IgD-negative memory B cell (primary cell): ENCODE results near the gene KLF7. TPM values are rescaled to one million over a fixed set of nuclear protein-coding genes. Genes with fewer than 3 reads are reported as not detected.

ENCODE experiments used
- H3K27ac Mint-ChIP-seq, 3 donors: one replicate each; pipeline ENCODE4 v1.8.0; 2020 to 2022; ENCODE audit warnings: mild to moderate bottlenecking in 3 of 3, mixed read lengths in 3 of 3, moderate library complexity in 1 of 3
- H3K27me3 Mint-ChIP-seq: one replicate; pipeline ENCODE4 v1.8.0; 2021; ENCODE audit warnings: mixed read lengths
- H3K36me3 Mint-ChIP-seq: one replicate; pipeline ENCODE4 v1.8.0; 2020; ENCODE audit warnings: mild to moderate bottlenecking, mixed read lengths
- H3K4me1 Mint-ChIP-seq, 3 donors: one replicate each; pipeline ENCODE4 v1.8.0; 2020 to 2022; ENCODE audit warnings: mixed read lengths in 3 of 3, mild to moderate bottlenecking in 1 of 3
- H3K4me3 Mint-ChIP-seq, 4 donors: one replicate each; pipeline ENCODE4 v1.8.0; 2020 to 2022; ENCODE audit warnings: mild to moderate bottlenecking in 4 of 4, mixed read lengths in 4 of 4, moderate library complexity in 3 of 4
- H3K9me3 Mint-ChIP-seq, 3 donors: one replicate each; pipeline ENCODE4 v1.8.0; 2020 to 2021; ENCODE audit warnings: mixed read lengths in 3 of 3, mild to moderate bottlenecking in 1 of 3
- polyA plus RNA-seq: library from polyadenylated mRNA; unstranded; fragments of 300-500 nt; fragmentation: Illumina TruSeq; gene quantifications from one replicate; pipeline ENCODE4 v1.2.3, GENCODE V29; 2021

The KLF7 gene
- polyA plus RNA-seq, 1 donor from 2014 or later, result 17.9 TPM

DNA sequence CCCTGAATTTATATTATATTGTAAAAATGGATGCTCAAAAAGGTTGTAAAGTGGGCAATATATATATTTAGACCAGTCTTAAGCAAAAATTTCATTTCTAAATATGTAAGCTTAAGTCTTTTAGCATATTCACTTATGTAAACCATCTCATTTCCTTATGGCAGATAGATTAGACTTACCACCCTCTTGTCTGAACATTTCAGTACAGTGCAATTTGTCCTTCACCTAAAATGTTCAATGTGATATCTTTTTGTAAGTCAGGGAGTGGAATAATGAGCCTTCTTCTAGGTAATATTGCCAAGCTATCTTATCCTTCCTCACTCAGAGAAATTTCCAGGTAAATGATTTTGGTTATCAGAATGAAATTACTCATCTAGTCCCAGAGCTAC, 92.3 kb downstream of the KLF7 start:
- Mint-ChIP-seq H3K36me3 (peaks cover 5% of the 10 kb centered on the region), H3K27ac (peak overlapping the region in 1 of 3 donors; percentile 48), H3K9me3 (no peaks in the 10 kb centered on the region), H3K4me3 (no peak overlapping the region), H3K4me1 (peaks cover 23 to 30% (median 29%) of the 10 kb centered on the region in 3 donors), H3K27me3 (peaks cover 19% of the 10 kb centered on the region)

DNA sequence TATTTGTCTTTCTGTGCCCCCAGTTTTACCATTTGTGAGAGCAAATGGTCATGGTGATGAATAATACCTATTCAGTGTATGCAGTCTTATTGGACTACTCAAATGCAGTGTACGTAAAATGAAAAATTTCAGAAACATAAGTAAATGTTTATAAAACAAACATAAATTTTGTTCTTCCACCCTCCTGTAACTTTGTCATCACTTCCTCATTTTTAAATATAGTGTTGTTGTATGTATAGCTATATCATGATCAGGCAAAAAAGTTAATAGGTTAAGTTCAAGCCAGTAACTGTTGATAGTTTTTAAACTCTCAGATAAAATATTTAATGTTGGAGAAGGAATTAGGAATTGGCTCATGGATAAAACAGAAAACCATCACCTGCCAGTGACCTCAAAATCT, 93.2 kb downstream of the KLF7 start:
- Mint-ChIP-seq H3K27me3 (peaks cover 20% of the 10 kb centered on the region), H3K4me3 (peak overlapping the region in 1 of 4 donors; percentile 23), H3K27ac (peak overlapping the region in 2 of 3 donors; percentile 6 to 14), H3K9me3 (no peaks in the 10 kb centered on the region), H3K36me3 (peaks cover 5% of the 10 kb centered on the region), H3K4me1 (peaks cover 23 to 30% (median 29%) of the 10 kb centered on the region in 3 donors)

DNA sequence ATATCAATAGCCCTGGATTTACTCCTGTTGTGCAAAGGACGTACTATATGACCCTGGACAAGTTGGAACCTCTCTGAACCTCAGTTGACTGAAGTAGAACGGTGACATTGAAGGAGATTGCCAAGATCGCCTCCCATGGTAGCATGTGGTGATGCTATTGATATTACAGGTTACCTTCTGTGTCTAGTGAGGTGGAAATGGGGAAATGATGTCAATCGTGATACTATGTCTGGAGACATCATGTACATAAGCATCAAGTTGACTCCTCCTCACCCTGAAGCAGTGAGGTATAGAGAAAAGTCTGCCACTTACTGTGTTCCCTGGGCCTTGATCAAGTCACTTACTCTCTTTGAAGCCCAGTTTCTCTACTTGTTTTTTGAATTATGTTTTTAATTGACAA, 93.9 kb downstream of the KLF7 start:
- Mint-ChIP-seq H3K4me3 (no peak overlapping the region), H3K4me1 (peaks cover 23 to 30% (median 29%) of the 10 kb centered on the region in 3 donors), H3K9me3 (no peaks in the 10 kb centered on the region), H3K36me3 (peaks cover 1% of the 10 kb centered on the region), H3K27ac (no peak overlapping the region), H3K27me3 (peaks cover 21% of the 10 kb centered on the region)

DNA sequence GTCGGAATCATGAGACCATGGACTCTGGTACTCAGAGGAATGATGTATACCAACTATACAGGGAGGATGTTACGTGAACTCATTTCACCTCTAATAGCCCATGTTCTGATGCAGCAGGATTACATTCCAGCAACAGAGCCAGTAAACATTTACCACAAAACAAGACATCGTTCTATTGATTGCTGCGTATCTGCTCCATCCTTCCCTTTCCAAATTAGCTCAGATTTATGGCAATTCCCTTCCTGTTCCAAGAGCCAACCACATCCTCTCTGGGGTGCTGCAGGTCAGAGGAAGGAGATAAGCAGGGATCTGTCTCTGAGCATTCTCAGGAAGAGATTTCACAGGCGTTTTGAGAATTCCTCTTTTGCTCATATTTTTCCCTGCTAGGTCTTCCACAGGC, 98.3 kb downstream of the KLF7 start:
- no peak overlapping the region for H3K4me3 Mint-ChIP-seq
- no peaks in the 10 kb centered on the region for H3K9me3 Mint-ChIP-seq
- peaks cover 3 to 9% (median 7%) of the 10 kb centered on the region in 3 donors for H3K4me1 Mint-ChIP-seq
- H3K27ac Mint-ChIP-seq, result no peak overlapping the region
- H3K27me3 Mint-ChIP-seq, result peaks cover 8% of the 10 kb centered on the region
- no peaks in the 10 kb centered on the region for H3K36me3 Mint-ChIP-seq

DNA sequence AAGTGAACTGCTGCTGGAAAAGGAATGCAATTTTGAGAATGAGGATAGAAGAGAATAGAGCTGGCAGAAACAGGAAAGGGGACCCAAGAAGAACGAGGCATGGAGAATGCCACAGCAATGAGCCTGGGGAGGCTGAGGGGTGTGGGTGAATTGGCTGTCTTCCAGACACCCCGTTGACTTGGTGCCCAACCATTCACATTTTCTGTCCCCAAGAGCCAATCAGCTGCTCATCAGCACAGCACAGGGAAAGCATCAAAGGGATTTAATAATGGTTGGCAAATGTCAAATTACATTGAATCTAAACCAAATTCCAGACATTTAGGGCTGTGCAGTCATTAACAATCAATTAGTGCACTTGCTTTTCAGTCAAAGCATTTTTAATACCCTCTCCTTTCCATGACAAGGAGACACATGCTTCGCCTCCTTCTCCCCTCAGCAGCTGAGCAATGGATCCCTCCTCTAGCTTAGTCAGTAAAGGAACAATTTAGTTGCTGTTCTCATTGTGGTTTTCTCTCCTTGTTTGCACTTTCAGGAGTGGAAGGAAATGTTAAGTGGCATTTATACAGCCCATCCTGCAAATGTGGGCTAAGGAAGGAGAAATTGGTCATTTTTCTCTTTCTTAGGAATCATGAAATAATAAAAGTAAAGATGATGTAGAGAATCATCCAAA, 98.8 kb downstream of the KLF7 start:
- Mint-ChIP-seq H3K27me3 (peaks cover 8% of the 10 kb centered on the region), H3K36me3 (no peaks in the 10 kb centered on the region), H3K4me3 (no peak overlapping the region), H3K4me1 (peaks cover 0 to 6% (median 3%) of the 10 kb centered on the region in 3 donors), H3K27ac (no peak overlapping the region), H3K9me3 (no peaks in the 10 kb centered on the region)

DNA sequence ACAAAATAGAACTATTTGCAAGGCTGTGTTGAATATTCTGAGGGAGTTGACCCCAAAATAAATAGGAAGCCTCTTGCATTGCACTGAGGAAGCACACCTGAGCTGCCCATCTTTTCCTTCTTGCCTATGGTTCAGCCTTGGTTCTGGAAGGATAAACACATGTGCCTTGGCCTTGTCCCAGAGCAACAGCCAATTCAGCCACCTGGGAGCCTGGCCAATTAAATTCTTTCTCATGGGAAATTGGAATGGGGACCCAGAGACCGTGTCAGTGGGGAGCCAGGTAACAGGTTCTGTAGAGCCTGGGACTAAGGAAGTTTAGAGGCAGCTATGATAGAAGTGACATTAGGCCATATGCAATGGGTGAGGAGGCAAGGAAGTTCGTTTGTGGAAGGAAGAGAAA, 99.6 kb downstream of the KLF7 start:
- peaks cover 0 to 3% (median 2%) of the 10 kb centered on the region in 3 donors for H3K4me1 Mint-ChIP-seq
- peaks cover 8% of the 10 kb centered on the region for H3K27me3 Mint-ChIP-seq
- no peak overlapping the region for H3K4me3 Mint-ChIP-seq
- H3K9me3 Mint-ChIP-seq, result no peaks in the 10 kb centered on the region
- H3K36me3 Mint-ChIP-seq, result no peaks in the 10 kb centered on the region
- H3K27ac Mint-ChIP-seq, result no peak overlapping the region

DNA sequence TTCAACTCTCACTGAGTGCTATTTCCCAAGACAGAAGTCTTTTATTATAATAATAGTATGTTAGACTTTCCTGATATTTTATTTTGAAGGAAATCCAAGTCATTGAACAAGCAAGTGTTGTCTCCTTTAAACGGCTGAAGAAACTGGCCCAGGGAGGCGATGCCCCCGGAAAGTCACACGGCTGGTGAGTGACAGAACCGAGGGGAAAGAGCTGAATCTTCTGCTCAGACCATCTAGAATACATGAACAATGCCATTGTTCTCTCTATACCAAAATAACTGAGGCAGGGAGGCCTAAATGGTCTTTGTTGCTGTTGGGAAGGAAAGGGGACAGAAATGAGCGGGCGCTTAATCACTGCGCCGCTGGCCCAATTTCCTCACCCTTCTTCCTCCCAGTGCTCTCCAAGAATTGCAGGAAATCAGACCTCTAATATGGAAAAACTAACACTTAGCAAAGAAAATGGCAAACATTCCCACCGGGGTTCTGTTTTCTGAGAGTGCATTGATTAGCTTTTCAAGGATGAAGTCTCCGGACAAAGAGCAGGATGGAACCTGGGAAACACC, 101.5 kb downstream of the KLF7 start:
- no peaks in the 10 kb centered on the region for H3K4me1 Mint-ChIP-seq
- peak overlapping the region in 1 of 4 donors; percentile 17 for H3K4me3 Mint-ChIP-seq
- H3K9me3 Mint-ChIP-seq, result no peaks in the 10 kb centered on the region
- H3K36me3 Mint-ChIP-seq, result no peaks in the 10 kb centered on the region
- no peak overlapping the region for H3K27ac Mint-ChIP-seq
- peaks cover 6% of the 10 kb centered on the region for H3K27me3 Mint-ChIP-seq

DNA sequence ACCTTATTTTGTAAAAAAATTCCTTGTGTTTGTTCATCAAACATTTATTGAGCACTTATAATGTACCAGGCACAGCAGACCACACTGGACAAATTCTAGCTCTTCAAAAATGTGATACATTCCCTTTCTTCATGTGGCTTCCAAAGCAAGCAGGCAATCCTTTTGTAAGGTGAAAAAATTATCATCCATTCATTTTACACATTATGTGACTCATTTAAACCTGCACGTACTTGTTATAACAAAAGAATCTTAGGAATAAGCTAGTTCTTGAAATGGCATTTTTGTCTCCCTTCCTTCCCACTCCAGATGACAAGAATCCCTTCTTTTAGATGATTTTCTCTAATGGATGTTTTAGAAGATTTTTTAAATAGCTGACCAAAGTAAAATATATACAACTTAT, 104.6 kb downstream of the KLF7 start:
- Mint-ChIP-seq H3K9me3 (peaks cover 0 to 2% (median 0%) of the 10 kb centered on the region in 3 donors), H3K4me1 (no peaks in the 10 kb centered on the region), H3K27ac (no peak overlapping the region), H3K36me3 (no peaks in the 10 kb centered on the region), H3K4me3 (no peak overlapping the region), H3K27me3 (peaks cover 3% of the 10 kb centered on the region)

DNA sequence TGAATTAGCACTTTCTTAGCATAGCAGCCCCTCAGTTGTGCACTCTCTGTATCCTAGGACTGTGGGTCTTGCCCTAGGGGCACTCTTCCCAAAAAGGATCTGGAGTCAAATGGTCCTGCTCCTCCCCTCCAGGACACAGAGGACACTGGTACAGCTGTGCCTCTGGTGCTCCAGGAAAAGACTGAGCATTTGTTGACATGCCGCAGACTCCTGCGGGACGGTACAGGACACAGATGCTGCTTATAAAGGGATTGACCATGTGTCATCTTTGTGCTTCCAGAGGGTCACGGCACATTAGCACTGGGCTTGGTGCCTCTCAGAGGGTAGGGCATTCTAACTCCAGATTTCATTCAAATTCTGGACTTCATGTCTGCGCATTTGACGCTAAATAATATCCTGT, 110.5 kb downstream of the KLF7 start:
- H3K36me3 Mint-ChIP-seq, result peaks cover 2% of the 10 kb centered on the region
- H3K4me3 Mint-ChIP-seq, result no peak overlapping the region
- H3K4me1 Mint-ChIP-seq, result no peaks in the 10 kb centered on the region
- no peaks in the 10 kb centered on the region for H3K27me3 Mint-ChIP-seq
- peaks cover 0 to 2% (median 2%) of the 10 kb centered on the region in 3 donors for H3K9me3 Mint-ChIP-seq
- no peak overlapping the region for H3K27ac Mint-ChIP-seq

DNA sequence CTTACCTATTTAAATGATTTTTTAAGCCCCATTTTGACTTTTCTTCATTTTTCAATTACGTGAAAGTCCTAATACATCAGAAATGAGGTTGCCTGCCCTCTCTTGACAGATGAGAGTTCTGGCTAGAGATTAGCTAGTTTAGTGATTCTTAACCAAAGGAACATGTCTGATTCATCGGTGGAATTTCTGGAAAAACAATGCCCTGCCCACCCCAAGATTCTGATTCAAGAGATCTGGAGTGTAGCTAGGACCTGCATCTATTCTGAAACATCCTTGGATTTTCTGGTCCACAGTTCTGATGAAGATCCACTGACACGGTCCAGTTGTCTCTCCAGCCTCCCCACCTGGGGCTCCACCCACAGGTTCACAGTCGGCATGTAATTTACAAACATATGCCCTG, 111.2 kb downstream of the KLF7 start:
- no peaks in the 10 kb centered on the region for H3K27me3 Mint-ChIP-seq
- no peak overlapping the region for H3K27ac Mint-ChIP-seq

DNA sequence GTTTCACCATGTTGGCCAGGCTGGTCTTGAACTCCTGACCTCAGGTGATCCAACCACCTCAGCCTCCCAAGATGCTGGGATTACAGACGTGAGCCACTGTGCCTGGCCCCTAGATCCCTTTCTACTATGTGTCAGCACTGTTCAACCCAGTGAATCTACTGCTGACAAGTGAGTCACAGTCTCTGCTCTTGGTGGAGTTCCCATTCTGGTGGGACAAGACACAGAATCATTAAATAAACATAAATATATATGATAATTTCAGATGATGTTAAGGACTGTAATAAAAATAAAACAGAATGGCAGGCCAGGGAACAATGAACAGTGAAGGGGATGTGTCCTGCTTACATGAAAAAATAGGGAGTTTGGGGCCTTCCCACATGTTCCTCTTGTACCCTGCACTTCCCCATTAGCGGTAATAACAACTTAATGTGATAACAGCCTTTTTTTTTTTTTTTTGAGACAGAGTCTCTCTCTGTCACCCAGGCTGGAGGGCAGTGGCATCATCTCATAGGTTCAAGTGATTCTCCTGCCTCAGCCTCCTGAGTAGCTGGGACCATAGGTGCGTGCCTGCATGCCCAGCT, 114.3 kb downstream of the KLF7 start:
- peaks cover 0 to 2% (median 0%) of the 10 kb centered on the region in 3 donors for H3K9me3 Mint-ChIP-seq
- H3K36me3 Mint-ChIP-seq, result peaks cover 2% of the 10 kb centered on the region
- no peaks in the 10 kb centered on the region for H3K27me3 Mint-ChIP-seq
- no peak overlapping the region for H3K4me3 Mint-ChIP-seq
- H3K27ac Mint-ChIP-seq, result no peak overlapping the region
- H3K4me1 Mint-ChIP-seq, result peaks cover 3 to 6% (median 4%) of the 10 kb centered on the region in 3 donors

More for the DNA sequence above, 111.2 kb downstream of the KLF7 start:
- Mint-ChIP-seq H3K9me3 (peaks cover 0 to 2% (median 2%) of the 10 kb centered on the region in 3 donors), H3K4me1 (no peaks in the 10 kb centered on the region), H3K36me3 (peaks cover 2% of the 10 kb centered on the region), H3K4me3 (no peak overlapping the region)

DNA sequence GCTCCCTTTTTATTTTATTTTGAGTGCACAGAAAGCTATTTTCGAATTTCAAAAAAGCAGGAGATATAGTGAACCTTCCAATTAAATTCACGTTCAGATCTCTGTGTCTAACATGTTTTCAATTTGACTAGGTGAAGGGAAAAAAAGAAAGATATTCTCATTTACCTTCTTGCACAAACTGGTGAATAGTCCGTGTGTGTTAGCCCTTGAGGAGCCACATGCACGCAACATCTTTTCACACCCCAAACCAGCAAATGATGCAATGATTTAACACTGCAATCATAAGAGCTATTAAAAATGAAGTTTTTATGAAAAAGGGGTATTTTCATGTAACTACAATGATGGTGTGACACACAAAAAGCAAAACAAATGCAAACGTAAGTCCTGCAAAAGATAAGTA, 116.6 kb downstream of the KLF7 start:
- Mint-ChIP-seq H3K27ac (no peak overlapping the region), H3K4me3 (no peak overlapping the region), H3K4me1 (peaks cover 3 to 6% (median 4%) of the 10 kb centered on the region in 3 donors), H3K9me3 (peaks cover 0 to 2% (median 0%) of the 10 kb centered on the region in 3 donors), H3K27me3 (peaks cover 3% of the 10 kb centered on the region), H3K36me3 (peaks cover 2% of the 10 kb centered on the region)

DNA sequence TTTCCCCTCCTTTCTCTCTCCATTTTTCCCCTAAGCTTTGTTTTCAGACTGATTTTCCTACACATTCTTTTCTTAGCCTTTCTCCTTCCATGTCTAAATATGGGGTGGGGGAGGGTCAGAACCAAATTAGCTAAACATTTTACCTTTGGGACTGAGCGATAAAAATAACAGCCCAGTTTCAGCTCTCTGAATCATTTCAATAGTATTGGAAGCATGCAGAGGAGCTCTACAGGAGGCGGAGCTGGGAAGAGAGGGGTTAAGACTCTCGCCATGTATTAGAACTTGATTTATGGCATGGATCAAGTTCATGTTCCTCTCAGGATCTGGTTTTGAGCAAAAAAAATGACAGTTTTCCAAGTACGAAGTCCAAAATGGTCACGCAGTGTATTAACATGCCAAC, 117.3 kb downstream of the KLF7 start:
- no peak overlapping the region for H3K4me3 Mint-ChIP-seq
- H3K4me1 Mint-ChIP-seq, result peaks cover 3 to 6% (median 4%) of the 10 kb centered on the region in 3 donors
- no peak overlapping the region for H3K27ac Mint-ChIP-seq
- H3K9me3 Mint-ChIP-seq, result peaks cover 0 to 2% (median 0%) of the 10 kb centered on the region in 3 donors
- peaks cover 2% of the 10 kb centered on the region for H3K36me3 Mint-ChIP-seq
- peaks cover 3% of the 10 kb centered on the region for H3K27me3 Mint-ChIP-seq

DNA sequence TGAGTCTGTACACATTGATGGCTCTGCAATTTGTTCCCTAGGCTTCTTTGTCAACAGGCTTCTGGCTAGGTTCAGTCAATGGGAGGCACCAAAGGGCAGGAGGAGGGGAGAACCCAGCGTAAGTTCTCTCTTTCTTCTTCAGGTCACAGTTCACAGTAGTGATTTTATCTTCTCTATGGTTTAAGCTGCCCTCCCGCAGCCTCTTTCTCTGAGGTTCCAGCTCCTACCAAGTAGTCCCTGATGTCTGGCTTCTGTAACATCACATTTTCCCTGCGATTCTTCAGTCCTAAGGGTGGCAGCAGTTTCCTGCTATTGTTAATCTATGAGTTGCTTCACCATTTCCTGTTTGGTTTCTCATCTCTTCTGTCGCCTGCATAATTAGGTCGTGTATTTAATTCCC, 119.0 kb downstream of the KLF7 start:
- Mint-ChIP-seq H3K27me3 (peaks cover 3% of the 10 kb centered on the region), H3K4me1 (peaks cover 3 to 6% (median 4%) of the 10 kb centered on the region in 3 donors), H3K27ac (no peak overlapping the region), H3K4me3 (no peak overlapping the region), H3K9me3 (no peaks in the 10 kb centered on the region), H3K36me3 (peaks cover 5% of the 10 kb centered on the region)

DNA sequence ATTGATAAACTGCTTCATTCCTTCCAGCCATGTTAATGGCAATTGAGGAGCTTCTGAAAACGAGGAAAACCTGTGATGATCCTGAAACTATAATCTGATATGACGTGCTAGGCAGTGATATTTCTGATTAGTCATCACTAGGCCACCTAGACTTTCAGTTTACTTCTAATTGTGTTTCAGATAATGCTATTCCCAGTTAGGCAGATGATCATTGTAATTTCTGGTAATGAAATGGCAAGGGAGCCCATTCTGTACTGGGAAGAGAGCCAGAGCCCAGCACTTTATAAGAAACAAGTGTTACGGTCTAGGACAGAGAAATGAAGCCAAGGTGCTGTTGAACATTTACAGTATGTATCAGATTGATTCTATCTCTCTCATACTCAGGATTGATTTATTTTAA, 120.2 kb downstream of the KLF7 start:
- Mint-ChIP-seq H3K4me1 (peaks cover 3 to 6% (median 4%) of the 10 kb centered on the region in 3 donors), H3K9me3 (no peaks in the 10 kb centered on the region), H3K27ac (peak overlapping the region in 1 of 3 donors; percentile 11), H3K4me3 (no peak overlapping the region), H3K27me3 (peaks cover 7% of the 10 kb centered on the region), H3K36me3 (peaks cover 5% of the 10 kb centered on the region)
